NB4 (cell line): ENCODE data around the gene C1RL.

Experiments used
- MAX ChIP-seq: IDR thresholded peaks from 2 replicates; pipeline ENCODE4 v1.6.1; 2011; ENCODE audit warnings: low read depth, low read length
- TF ChIP-seq, protein P1 (sequence below): IDR thresholded peaks from one replicate; pipeline ENCODE4 v1.5.1; 2012; ENCODE audit warnings: low read depth, low read length

DNA sequence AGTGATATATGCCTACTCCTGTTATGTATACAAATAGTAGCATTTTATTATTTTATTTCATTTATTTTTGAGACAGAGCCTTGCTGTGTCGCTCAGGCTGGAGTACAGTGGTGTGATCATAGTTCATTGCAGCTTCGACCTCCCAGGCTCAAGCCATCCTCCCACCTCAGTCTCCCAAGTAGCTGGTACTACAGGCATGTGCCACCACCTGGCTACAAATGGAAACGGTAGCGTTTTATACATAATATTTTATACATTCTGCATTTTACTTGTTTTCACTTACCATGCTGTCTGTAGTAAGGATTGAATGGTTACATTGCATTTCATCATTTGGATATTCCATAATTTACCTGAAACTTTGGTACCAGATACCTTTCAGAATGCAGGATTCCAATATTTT lies 30.9 kb downstream of the C1RL start:
- TF ChIP-seq, protein P1, sequence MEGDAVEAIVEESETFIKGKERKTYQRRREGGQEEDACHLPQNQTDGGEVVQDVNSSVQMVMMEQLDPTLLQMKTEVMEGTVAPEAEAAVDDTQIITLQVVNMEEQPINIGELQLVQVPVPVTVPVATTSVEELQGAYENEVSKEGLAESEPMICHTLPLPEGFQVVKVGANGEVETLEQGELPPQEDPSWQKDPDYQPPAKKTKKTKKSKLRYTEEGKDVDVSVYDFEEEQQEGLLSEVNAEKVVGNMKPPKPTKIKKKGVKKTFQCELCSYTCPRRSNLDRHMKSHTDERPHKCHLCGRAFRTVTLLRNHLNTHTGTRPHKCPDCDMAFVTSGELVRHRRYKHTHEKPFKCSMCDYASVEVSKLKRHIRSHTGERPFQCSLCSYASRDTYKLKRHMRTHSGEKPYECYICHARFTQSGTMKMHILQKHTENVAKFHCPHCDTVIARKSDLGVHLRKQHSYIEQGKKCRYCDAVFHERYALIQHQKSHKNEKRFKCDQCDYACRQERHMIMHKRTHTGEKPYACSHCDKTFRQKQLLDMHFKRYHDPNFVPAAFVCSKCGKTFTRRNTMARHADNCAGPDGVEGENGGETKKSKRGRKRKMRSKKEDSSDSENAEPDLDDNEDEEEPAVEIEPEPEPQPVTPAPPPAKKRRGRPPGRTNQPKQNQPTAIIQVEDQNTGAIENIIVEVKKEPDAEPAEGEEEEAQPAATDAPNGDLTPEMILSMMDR, result no peak
- TF ChIP-seq MAX, result no peak
